HG02870 (cell line): ENCODE results near the gene SPRYD7.
"Not testable (repeated sequence)": the region's sequence is repeated elsewhere in the genome, so short reads cannot be mapped to it uniquely, and the experiment has no call there.

Experiments used
- ATAC-seq: cut with Tn5 transposase; IDR thresholded peaks from one replicate; pipeline ENCODE4 v1.9.1; 2021; ENCODE audit warnings: mild to moderate bottlenecking, moderate library complexity; ENCODE audit not compliant: unreplicated experiment

Gene SPRYD7, protein sequence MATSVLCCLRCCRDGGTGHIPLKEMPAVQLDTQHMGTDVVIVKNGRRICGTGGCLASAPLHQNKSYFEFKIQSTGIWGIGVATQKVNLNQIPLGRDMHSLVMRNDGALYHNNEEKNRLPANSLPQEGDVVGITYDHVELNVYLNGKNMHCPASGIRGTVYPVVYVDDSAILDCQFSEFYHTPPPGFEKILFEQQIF

GRCh38 chr13:49936075-49936967, at the start of gene SPRYD7:
Gene SPRYD7 (minus strand): TSS chr13:49936340. CDS start chr13:49936235, 105 bp downstream.
- ATAC-seq, result peak; percentile 97

GRCh38 chr13:49985129-49985528, 49.0 kb upstream of the SPRYD7 start:
- ATAC-seq, result no peak

DNA sequence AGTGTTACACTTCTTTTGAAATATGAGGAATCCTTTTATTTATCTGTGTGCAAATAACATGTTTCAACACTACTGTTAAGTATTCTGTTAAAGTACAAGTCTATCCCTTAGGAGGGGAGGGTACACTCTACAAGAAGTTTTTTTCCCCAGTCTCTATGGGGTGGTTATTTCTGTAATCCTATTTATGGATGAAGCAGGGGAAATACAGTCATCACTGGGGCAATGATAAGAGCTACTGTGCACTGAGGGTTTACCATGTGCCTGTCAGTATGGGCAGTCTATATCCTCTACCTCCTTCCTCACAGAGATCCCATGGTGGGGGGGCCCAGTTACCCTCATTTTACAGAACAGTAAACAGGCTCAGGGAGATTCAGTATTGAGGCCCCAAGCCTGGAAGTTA, 44.1 kb upstream of the SPRYD7 start:
- no peak for ATAC-seq

DNA sequence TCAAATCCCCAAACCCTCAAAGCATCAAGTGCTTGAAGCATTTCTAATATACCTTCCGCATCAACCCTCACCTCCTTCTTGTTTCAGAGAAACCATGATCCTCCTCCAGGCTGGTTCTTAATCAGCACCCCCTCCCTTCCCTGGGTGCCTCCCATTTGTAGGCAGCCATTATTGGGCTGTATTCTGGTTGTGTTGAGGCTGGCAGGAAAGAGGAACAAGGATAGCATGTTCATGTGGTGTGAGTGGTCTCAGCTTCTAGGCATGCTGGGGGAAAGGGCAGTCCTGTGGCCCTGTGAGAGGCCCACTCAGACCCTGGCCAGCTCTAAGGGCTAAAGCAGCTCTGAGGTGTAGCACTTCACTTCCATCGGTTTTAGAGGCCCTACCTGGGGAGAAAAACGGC, 41.9 kb upstream of the SPRYD7 start:
- ATAC-seq, result no peak

- no peak for ATAC-seq
Measured at GRCh38 chr13:49976314-49977258, 40.4 kb upstream of the SPRYD7 start.

DNA sequence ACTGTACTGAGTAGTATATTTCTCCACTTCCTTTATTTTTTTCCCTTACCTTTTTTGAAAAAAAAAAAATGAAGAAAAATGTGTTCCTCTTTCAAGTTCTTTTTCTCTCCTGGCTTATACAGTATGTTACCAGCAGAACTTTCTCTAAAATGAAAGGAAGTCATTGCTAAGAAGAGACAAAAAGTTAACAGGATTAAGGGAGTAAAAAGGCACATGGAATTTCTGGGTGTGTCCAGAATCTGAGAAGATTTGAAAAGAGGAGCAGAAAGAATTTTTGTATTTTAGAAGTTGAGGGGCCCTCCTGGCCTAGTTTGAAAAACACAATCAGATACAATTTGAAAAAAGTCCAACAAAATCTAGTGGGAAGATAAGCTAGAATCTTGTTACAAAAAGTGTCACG, 39.7 kb upstream of the SPRYD7 start:
- no peak for ATAC-seq

DNA sequence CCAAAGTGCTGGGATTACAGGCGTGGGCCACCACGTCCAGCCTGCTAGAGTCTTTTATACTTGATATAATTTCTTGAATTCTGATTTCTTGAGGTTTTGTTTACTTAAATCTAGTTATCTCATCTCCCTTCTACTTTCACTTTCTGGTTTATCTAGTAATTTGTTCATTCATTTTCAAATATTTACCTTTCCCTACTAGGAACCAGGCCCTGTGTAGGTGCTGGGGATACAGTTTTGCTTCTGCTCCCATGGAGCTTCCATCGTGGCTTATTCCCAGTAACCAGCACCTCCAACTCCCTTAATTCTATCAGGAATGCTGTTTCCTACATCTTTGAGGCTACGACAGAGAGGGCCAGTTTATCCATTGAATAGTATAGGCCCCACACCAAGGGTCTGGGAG, 36.6 kb upstream of the SPRYD7 start:
- ATAC-seq, result no peak

DNA sequence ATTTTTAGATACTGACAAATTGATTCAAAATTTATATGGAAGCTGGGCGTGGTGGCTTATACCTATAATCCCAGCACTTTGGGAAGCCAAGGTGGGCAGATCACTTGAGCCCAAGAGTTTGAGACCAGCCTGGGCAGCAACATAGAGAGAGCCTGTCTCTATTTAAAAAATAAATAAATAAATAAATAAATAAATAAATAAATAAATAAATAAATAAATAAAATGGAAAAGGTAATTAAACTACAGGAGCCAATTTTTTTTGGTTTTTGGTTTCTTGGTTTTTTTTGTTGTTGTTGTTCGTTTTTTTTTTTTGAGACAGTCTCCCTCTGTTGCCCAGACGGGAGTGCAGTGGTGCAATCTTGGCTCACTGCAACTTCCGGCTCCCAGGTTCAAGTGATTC, 31.3 kb upstream of the SPRYD7 start:
- no peak for ATAC-seq

DNA sequence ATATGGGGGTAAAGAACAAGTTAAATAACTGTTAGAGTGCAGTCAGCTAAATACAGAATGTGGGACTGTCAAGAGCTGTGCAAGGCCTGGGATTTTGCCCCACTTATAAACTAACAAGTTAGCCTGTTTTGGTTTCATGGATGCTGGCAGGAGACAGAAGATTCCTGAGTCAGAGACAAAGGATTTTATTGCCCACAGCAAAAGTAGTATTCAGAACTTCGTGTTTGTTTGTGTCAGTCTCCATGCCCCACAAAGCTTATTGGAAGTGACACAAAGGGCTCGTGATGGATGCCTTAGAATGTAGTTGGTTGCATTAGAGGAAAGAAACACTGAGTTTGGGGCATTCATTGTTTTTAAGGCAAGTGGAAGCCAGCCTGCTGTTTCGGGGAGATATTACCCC, 22.2 kb upstream of the SPRYD7 start:
- ATAC-seq, result no peak

- no peak for ATAC-seq
Measured at GRCh38 chr13:49956131-49956530, 20.0 kb upstream of the SPRYD7 start.

DNA sequence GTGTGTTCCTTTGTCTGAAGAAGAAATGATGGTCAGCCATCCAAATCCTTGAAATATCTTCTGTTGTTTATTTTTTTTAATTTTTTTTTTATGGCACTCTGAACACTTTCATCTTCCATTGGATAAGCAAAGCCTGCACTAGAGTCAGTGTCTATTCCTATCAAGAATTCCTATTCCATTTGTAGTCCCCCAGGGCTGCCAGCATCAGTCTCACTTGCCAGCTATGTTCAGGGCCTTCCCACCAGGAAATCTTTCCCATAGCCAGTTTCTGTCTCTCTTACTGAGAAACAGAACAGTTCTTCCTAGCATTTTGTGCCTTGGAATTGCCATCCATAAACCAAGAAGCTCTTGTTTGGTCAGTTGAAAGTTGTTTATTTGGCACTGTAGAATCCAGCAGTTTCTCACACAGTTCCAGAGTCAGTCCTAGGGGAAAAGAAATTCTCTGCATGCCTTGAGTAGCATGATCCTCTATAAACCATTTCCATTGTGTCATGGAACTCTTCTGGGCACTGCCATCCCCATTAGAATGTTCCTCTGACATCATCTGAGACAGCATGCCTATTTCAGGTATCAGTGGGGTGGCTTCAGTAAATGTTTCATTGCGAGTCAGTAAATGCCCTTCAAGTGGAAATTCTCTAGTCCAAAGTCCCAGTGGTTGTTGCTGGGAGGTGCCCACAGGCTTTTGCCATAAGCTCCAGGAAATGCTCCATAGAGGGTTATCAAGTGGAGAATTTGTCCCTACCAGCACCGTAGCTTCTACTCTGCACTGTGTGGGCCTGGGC, 18.7 kb upstream of the SPRYD7 start:
- no peak for ATAC-seq

GRCh38 chr13:49953560-49953959, 17.4 kb upstream of the SPRYD7 start:
- no peak for ATAC-seq

- ATAC-seq, result no peak
Measured at GRCh38 chr13:49951754-49952535, 15.8 kb upstream of the SPRYD7 start.

DNA sequence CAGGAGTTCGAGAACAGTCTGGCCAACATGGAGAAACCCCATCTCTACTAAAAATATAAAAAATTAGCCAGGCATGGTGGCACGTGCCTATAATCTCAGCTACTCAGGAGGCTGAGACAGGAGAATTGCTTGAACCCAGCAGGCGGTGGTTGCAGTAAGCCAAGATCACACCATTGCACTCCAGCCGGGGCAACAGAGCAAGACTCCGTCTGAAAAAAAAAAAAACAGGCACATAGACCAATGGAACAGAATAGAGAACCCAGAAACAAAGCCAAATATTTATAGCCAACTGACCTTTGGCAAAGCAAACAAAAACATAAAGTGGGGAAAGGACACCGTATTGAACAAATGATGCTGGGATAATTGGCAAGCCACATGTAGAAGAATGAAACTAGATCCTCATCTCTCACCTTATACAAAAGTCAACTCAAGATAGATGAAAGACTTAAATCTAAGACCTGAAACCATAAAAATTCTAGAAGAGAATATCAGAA, 12.7 kb upstream of the SPRYD7 start:
- not testable (repeated sequence) for ATAC-seq

DNA sequence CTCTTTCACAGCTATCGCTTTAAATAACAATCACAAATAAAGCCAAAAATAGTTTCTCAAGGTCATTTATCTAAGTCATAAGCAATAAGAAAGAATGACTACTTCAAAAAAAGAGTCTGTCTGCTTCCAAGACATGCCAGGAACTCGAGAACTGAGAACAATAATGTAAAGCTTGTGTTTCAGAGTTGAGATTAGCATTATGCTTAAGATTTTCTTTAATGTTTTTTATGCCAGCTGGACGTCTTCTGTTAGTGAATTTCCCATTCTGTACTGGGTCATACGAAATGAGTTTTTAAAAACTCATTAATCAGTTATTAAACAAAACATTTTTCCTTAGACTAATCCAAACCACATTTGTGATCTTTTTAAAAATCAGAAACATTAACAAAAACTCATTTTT, 3.2 kb upstream of the SPRYD7 start:
- ATAC-seq, result no peak

DNA sequence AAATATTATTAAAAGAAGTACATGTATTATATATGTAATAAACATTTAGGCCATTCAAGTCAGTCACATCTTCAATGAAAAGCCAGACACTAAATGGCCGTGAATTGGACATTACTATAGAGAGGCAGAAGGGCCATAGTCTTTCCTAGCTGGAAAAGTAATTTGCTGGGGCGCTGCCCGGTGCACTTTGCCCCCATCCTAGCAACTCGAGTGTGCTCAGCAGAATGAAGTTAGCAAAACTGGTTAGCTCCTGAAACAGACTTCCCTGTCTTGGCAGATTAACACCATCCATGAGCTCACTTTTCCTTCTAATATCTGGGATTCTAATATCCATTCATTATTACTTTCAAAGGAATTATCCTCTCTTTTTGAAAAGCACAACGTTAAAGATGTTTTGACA, 2.8 kb upstream of the SPRYD7 start:
- no peak for ATAC-seq

DNA sequence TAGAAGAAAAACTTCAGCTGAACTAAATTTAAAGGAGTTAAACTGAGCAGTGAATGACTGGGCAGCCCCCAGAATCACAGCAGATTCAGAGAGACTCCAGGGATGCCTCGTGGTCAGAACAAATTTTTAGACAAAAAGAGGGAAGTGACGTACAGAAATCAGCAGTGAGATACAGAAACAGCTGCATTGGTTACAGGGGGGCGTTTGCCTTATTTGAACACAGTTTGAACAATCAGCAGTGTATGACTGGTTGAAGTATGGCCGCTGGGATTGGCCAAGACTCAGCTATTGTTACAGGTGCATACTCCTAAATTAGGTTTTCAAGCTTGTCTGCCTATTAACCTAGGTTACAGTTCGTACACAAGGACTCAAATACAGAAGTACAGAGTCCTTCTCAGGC, 2.2 kb upstream of the SPRYD7 start:
- ATAC-seq, result no peak

- no peak for ATAC-seq
Measured at GRCh38 chr13:49936968-49937273, 781 bp upstream of the SPRYD7 start.

GRCh38 chr13:49935171-49936074, 717 bp downstream of the SPRYD7 start:
- peak; percentile 29 for ATAC-seq
